ENCODE data around the gene ARSG.

GRCh38 chr17:68446626-68447041 is 155.3 kb downstream of the ARSG start:
- TF ChIP-seq CTCF (IDR thresholded peaks at IDR 0.05; ENCODE audit: low read depth, low read length, missing input control) (no peak), RAD21 (IDR thresholded peaks at IDR 0.05) (no peak)
